Measurements from ENCODE around the gene NRF1. TPM values are rescaled to one million over a fixed set of nuclear protein-coding genes. Genes with fewer than 3 reads are reported as not detected.

Gene NRF1
- total and polyA plus RNA-seq, 4 donors: 6.9 to 33.3 (median 14.8) TPM

GRCh38 chr7:129650056-129650758 lies 38.7 kb downstream of the NRF1 start:
- no peak overlapping the region for H3K4me3 ChIP-seq
- DNase-seq: no peak
- ATAC-seq (ENCODE audit: insufficient read depth, low FRiP score): no peak
- no peaks in the 10 kb centered on the region for H3K36me3 ChIP-seq (ENCODE audit: control insufficient read depth in 4 of 4, insufficient read depth in 4 of 4, low read length in 4 of 4)
- no peak overlapping the region for H3K9ac ChIP-seq (ENCODE audit: insufficient read depth in 1 of 2, low read length in 2 of 2)
- H3K9me3 ChIP-seq (ENCODE audit: control insufficient read depth in 4 of 4, insufficient read depth in 3 of 4, low read length in 3 of 4): no peaks in the 10 kb centered on the region
- 93 to 97% methylated on average over 5 of the region's 5 CpGs for WGBS, 2 donors
- H3K27ac ChIP-seq (ENCODE audit: low read depth in 1 of 2, low read length in 1 of 2): no peak overlapping the region
- no peaks in the 10 kb centered on the region for H3K27me3 ChIP-seq (ENCODE audit: control insufficient read depth in 3 of 3, insufficient read depth in 3 of 3, low read length in 2 of 3)
- TF ChIP-seq CTCF (IDR thresholded peaks at IDR 0.05; ENCODE audit: control extremely low read depth, extremely low read depth): no peak
- peaks cover 0 to 2% (median 0%) of the 10 kb centered on the region in 5 donors for H3K4me1 ChIP-seq (ENCODE audit: control insufficient read depth in 5 of 5, insufficient read depth in 5 of 5, low read length in 5 of 5)

- ATAC-seq (ENCODE audit: insufficient read depth, low FRiP score) (no peak), DNase-seq (no peak)
- H3K36me3 ChIP-seq (ENCODE audit: control insufficient read depth in 4 of 4, insufficient read depth in 4 of 4, low read length in 4 of 4): peaks cover 3 to 7% (median 3%) of the 10 kb centered on the region in 4 donors
- no peak for TF ChIP-seq CTCF (IDR thresholded peaks at IDR 0.05; ENCODE audit: control extremely low read depth, extremely low read depth)
- peaks cover 0 to 2% (median 0%) of the 10 kb centered on the region in 5 donors for H3K4me1 ChIP-seq (ENCODE audit: control insufficient read depth in 5 of 5, insufficient read depth in 5 of 5, low read length in 5 of 5)
- no peak overlapping the region for H3K4me3 ChIP-seq
- no peaks in the 10 kb centered on the region for H3K27me3 ChIP-seq (ENCODE audit: control insufficient read depth in 3 of 3, insufficient read depth in 3 of 3, low read length in 2 of 3)
- H3K27ac ChIP-seq (ENCODE audit: low read depth in 1 of 2, low read length in 1 of 2): no peak overlapping the region
- no peaks in the 10 kb centered on the region for H3K9me3 ChIP-seq (ENCODE audit: control insufficient read depth in 4 of 4, insufficient read depth in 3 of 4, low read length in 3 of 4)
- 88 to 94% methylated on average over 1 of the region's 1 CpG for WGBS, 2 donors
- no peak overlapping the region for H3K9ac ChIP-seq (ENCODE audit: insufficient read depth in 1 of 2, low read length in 2 of 2)
Observed at GRCh38 chr7:129652914-129653313, 41.4 kb downstream of the NRF1 start.

- H3K9ac ChIP-seq (ENCODE audit: insufficient read depth in 1 of 2, low read length in 2 of 2): no peak overlapping the region
- peaks cover 0 to 2% (median 0%) of the 10 kb centered on the region in 4 donors for H3K9me3 ChIP-seq (ENCODE audit: control insufficient read depth in 4 of 4, insufficient read depth in 3 of 4, low read length in 3 of 4)
- ATAC-seq (ENCODE audit: insufficient read depth, low FRiP score) (no peak), DNase-seq (no peak)
- TF ChIP-seq CTCF (IDR thresholded peaks at IDR 0.05; ENCODE audit: control extremely low read depth, extremely low read depth): no peak
- peaks cover 3 to 13% (median 10%) of the 10 kb centered on the region in 4 donors for H3K36me3 ChIP-seq (ENCODE audit: control insufficient read depth in 4 of 4, insufficient read depth in 4 of 4, low read length in 4 of 4)
- H3K4me1 ChIP-seq (ENCODE audit: control insufficient read depth in 5 of 5, insufficient read depth in 5 of 5, low read length in 5 of 5): no peaks in the 10 kb centered on the region
- H3K27ac ChIP-seq (ENCODE audit: low read depth in 1 of 2, low read length in 1 of 2): no peak overlapping the region
- H3K27me3 ChIP-seq (ENCODE audit: control insufficient read depth in 3 of 3, insufficient read depth in 3 of 3, low read length in 2 of 3): no peaks in the 10 kb centered on the region
- 77 to 87% methylated on average over 3 of the region's 3 CpGs for WGBS, 2 donors
- H3K4me3 ChIP-seq: no peak overlapping the region
Observed at GRCh38 chr7:129655811-129656210, 44.3 kb downstream of the NRF1 start.

Data from lung (tissue), 12 donors.